ENCODE data around the gene PAX8.
A peak's percentile ranks its signal among the peaks of the same experiment; 100 is the strongest.

PAX8 gene

GRCh38 chr2:113181258-113182051 is 97.3 kb downstream of the PAX8 start:
- peak; percentile 89 for DNase-seq

GRCh38 chr2:113180131-113180946 is 98.4 kb downstream of the PAX8 start:
- no peak for DNase-seq

GRCh38 chr2:113179446-113180045 is 99.2 kb downstream of the PAX8 start:
- DNase-seq, result no peak

GRCh38 chr2:113178891-113179290 is 99.8 kb downstream of the PAX8 start:
- DNase-seq, result no peak

- DNase-seq, result no peak
Measured at GRCh38 chr2:113178069-113178746, 100.5 kb downstream of the PAX8 start.

GRCh38 chr2:113176696-113177355 is 101.9 kb downstream of the PAX8 start:
- DNase-seq, result no peak

GRCh38 chr2:113175736-113176695 is 102.7 kb downstream of the PAX8 start:
- peak; percentile 31 for DNase-seq

- peak; percentile 42 for DNase-seq
Measured at GRCh38 chr2:113175042-113175628, 103.6 kb downstream of the PAX8 start.

GRCh38 chr2:113174376-113174750 is 104.4 kb downstream of the PAX8 start:
- peak; percentile 56 for DNase-seq

- peak; percentile 96 for DNase-seq
Measured at GRCh38 chr2:113173542-113174375, 105.0 kb downstream of the PAX8 start, which contains the start of gene PSD4. TSS of gene PSD4 (plus strand) at chr2:113173971. CDS start at chr2:113182457, 8,486 bp downstream.

- DNase-seq, result no peak
Measured at GRCh38 chr2:113172721-113173541, 105.8 kb downstream of the PAX8 start.

- no peak for DNase-seq
Measured at GRCh38 chr2:113171334-113172075, 107.2 kb downstream of the PAX8 start.

GRCh38 chr2:113169586-113169985 is 109.1 kb downstream of the PAX8 start:
- DNase-seq, result no peak

GRCh38 chr2:113169002-113169530 is 109.7 kb downstream of the PAX8 start:
- DNase-seq, result no peak

GRCh38 chr2:113167962-113168340 is 110.8 kb downstream of the PAX8 start:
- DNase-seq, result no peak

- DNase-seq, result no peak
Measured at GRCh38 chr2:113167115-113167932, 111.4 kb downstream of the PAX8 start.

GRCh38 chr2:113166187-113166645 is 112.5 kb downstream of the PAX8 start:
- DNase-seq, result no peak

All from hematopoietic multipotent progenitor cell treated with erythropoietin and hydrocortisone succinate and interleukin-3 and kit ligand, for 6 days (in vitro differentiated cells).